Endodermal cell (in vitro differentiated cells): ENCODE results near the gene CHRNA3. TPM values are rescaled to one million over a fixed set of nuclear protein-coding genes. Genes with fewer than 3 reads are reported as not detected.

Experiments
- DNase-seq: peaks from one replicate; pipeline ENCODE4 v3.0.0-alpha.2; 2017
- H3K27ac ChIP-seq: 2 replicates; pipeline ENCODE4 v1.5.1; 2013; ENCODE audit warnings: mild to moderate bottlenecking, low read depth, low read length, moderate library complexity
- H3K27me3 ChIP-seq: 2 replicates; pipeline ENCODE4 v1.6.1; 2013; ENCODE audit warnings: mild to moderate bottlenecking, low read length, moderate library complexity; ENCODE audit not compliant: insufficient read depth, control insufficient read depth, poor library complexity, severe bottlenecking
- H3K36me3 ChIP-seq: 2 replicates; pipeline ENCODE4 v1.7.0; 2013; ENCODE audit warnings: mild to moderate bottlenecking, low read length, moderate library complexity; ENCODE audit not compliant: control insufficient read depth, insufficient read depth
- H3K4me1 ChIP-seq: one replicate; pipeline ENCODE4 v1.7.0; 2013; ENCODE audit warnings: low read length; ENCODE audit not compliant: control insufficient read depth, insufficient read depth
- H3K4me3 ChIP-seq: 2 replicates; pipeline ENCODE4 v1.5.1; 2013; ENCODE audit warnings: mild to moderate bottlenecking, low read length, moderate library complexity
- H3K9ac ChIP-seq: 2 replicates; pipeline ENCODE4 v1.6.1; 2013; ENCODE audit warnings: mild to moderate bottlenecking, low read length, moderate library complexity; ENCODE audit not compliant: poor library complexity, severe bottlenecking; ENCODE audit errors: extremely low read depth
- H3K9me3 ChIP-seq: 2 replicates; pipeline ENCODE4 v1.6.1; 2013; ENCODE audit warnings: mild to moderate bottlenecking, low read length, moderate library complexity; ENCODE audit not compliant: control insufficient read depth
- H3K27ac Mint-ChIP-seq: 2 replicates; pipeline ENCODE4 v1.8.0; 2020; ENCODE audit warnings: mixed read lengths
- H3K27me3 Mint-ChIP-seq: 2 replicates; pipeline ENCODE4 v1.8.0; 2021; ENCODE audit warnings: mild to moderate bottlenecking, mixed read lengths; ENCODE audit not compliant: insufficient read depth
- H3K36me3 Mint-ChIP-seq: 2 replicates; pipeline ENCODE4 v1.8.0; 2020; ENCODE audit warnings: low read depth, mixed read lengths
- H3K4me1 Mint-ChIP-seq: 2 replicates; pipeline ENCODE4 v1.8.0; 2020; ENCODE audit warnings: mixed read lengths
- H3K4me3 Mint-ChIP-seq: 2 replicates; pipeline ENCODE4 v1.8.0; 2020; ENCODE audit warnings: mild to moderate bottlenecking, moderate library complexity, mixed read lengths
- H3K9me3 Mint-ChIP-seq: 2 replicates; pipeline ENCODE4 v1.8.0; 2020; ENCODE audit warnings: mild to moderate bottlenecking, mixed read lengths
- WGBS, 2 experiments: methylation state at CpG; one replicate each; pipeline versions ENCODE4 v1.1.5 to v1.1.7; 2013; ENCODE audit warnings: missing lambda C conversion rate in 2 of 2, mixed read lengths in 1 of 2; ENCODE audit not compliant: insufficient coverage in 1 of 2, insufficient read length in 1 of 2; 5-methylcytosine and 5-hydroxymethylcytosine counted together
- total RNA-seq, 2 donors: library from RNA; stranded (reverse); fragmentation: NEBNext Ultra II Directional in 1 of 2; extraction: Animal tissue kit (Norgen Biotek cat#: 25700) in 1 of 2; gene quantifications; 2 replicates in 1 of 2; 3 replicates in 1 of 2; pipeline ENCODE4 v1.2.1, GENCODE V29; 2021
- TF ChIP-seq, protein P1 (sequence below): fragments of 200-600 bp; sonication (generic); conservative IDR thresholded peaks from 2 replicates; pipeline ENCODE4 v1.5.0; 2021; ENCODE audit warnings: antibody characterized with exemption, mild to moderate bottlenecking

Gene CHRNA3
- total RNA-seq, 2 donors from 2014 or later, result 1.6 to 3.7 TPM

DNA sequence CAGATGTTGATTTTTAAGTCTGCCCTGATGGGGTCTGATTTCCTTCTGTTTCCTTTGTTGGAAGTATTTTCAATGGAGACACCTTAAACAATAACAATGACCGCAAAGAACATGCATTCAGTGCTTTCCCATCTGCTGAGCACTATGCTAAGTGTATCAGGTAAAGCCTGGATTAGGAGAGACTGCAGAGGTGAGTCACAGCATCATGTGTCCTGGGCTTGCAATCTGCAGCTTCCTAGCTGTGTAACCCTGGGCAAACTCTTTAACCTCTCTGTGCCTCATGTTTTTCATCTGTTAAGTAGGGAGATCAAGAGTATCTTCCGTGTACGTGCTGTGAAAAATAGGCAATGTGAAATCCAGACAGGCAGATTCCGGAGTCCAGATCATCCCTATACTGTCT lies 33.5 kb upstream of the CHRNA3 start:
- Mint-ChIP-seq H3K4me3 (no peak overlapping the region), H3K27ac (no peak overlapping the region), H3K9me3 (no peaks in the 10 kb centered on the region), H3K36me3 (no peaks in the 10 kb centered on the region), H3K4me1 (no peaks in the 10 kb centered on the region), H3K27me3 (peaks cover 4% of the 10 kb centered on the region)
- no peak overlapping the region for H3K4me3 ChIP-seq
- no peaks in the 10 kb centered on the region for H3K4me1 ChIP-seq
- H3K27ac ChIP-seq, result no peak overlapping the region
- H3K27me3 ChIP-seq, result no peaks in the 10 kb centered on the region
- H3K9ac ChIP-seq, result no peak overlapping the region
- TF ChIP-seq, protein P1, sequence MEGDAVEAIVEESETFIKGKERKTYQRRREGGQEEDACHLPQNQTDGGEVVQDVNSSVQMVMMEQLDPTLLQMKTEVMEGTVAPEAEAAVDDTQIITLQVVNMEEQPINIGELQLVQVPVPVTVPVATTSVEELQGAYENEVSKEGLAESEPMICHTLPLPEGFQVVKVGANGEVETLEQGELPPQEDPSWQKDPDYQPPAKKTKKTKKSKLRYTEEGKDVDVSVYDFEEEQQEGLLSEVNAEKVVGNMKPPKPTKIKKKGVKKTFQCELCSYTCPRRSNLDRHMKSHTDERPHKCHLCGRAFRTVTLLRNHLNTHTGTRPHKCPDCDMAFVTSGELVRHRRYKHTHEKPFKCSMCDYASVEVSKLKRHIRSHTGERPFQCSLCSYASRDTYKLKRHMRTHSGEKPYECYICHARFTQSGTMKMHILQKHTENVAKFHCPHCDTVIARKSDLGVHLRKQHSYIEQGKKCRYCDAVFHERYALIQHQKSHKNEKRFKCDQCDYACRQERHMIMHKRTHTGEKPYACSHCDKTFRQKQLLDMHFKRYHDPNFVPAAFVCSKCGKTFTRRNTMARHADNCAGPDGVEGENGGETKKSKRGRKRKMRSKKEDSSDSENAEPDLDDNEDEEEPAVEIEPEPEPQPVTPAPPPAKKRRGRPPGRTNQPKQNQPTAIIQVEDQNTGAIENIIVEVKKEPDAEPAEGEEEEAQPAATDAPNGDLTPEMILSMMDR, result no peak
- no peaks in the 10 kb centered on the region for H3K36me3 ChIP-seq
- no peak for DNase-seq
- 90 to 94% methylated on average over 4 of the region's 4 CpGs for WGBS, 2 experiments
- H3K9me3 ChIP-seq, result no peaks in the 10 kb centered on the region

GRCh38 chr15:78651930-78652615 lies 31.3 kb upstream of the CHRNA3 start:
- peaks cover 4% of the 10 kb centered on the region for H3K27me3 Mint-ChIP-seq
- TF ChIP-seq, protein P1, result no peak
- no peak overlapping the region for H3K27ac Mint-ChIP-seq
- no peaks in the 10 kb centered on the region for H3K36me3 ChIP-seq
- no peaks in the 10 kb centered on the region for H3K9me3 Mint-ChIP-seq
- DNase-seq, result no peak
- H3K4me3 ChIP-seq, result no peak overlapping the region
- WGBS, 2 experiments, result 85% methylated on average over 1 of the region's 1 CpG; no CpG with 5 or more reads in 1 of the 2 experiments
- no peaks in the 10 kb centered on the region for H3K4me1 ChIP-seq
- no peaks in the 10 kb centered on the region for H3K9me3 ChIP-seq
- no peaks in the 10 kb centered on the region for H3K27me3 ChIP-seq
- no peaks in the 10 kb centered on the region for H3K36me3 Mint-ChIP-seq
- H3K9ac ChIP-seq, result no peak overlapping the region
- no peak overlapping the region for H3K4me3 Mint-ChIP-seq
- no peaks in the 10 kb centered on the region for H3K4me1 Mint-ChIP-seq
- no peak overlapping the region for H3K27ac ChIP-seq

- no peaks in the 10 kb centered on the region for H3K4me1 Mint-ChIP-seq
- H3K27ac Mint-ChIP-seq, result no peak overlapping the region
- no peaks in the 10 kb centered on the region for H3K36me3 ChIP-seq
- TF ChIP-seq, protein P1, result no peak
- H3K9ac ChIP-seq, result no peak overlapping the region
- no peaks in the 10 kb centered on the region for H3K36me3 Mint-ChIP-seq
- no peaks in the 10 kb centered on the region for H3K9me3 ChIP-seq
- no peak for DNase-seq
- 90 to 93% methylated on average over 3 of the region's 3 CpGs for WGBS, 2 experiments
- no peak overlapping the region for H3K4me3 ChIP-seq
- H3K4me3 Mint-ChIP-seq, result no peak overlapping the region
- H3K27me3 ChIP-seq, result no peaks in the 10 kb centered on the region
- H3K4me1 ChIP-seq, result no peaks in the 10 kb centered on the region
- H3K27me3 Mint-ChIP-seq, result peaks cover 4% of the 10 kb centered on the region
- H3K27ac ChIP-seq, result no peak overlapping the region
- H3K9me3 Mint-ChIP-seq, result no peaks in the 10 kb centered on the region
Measured at GRCh38 chr15:78651007-78651406, 30.2 kb upstream of the CHRNA3 start.
